Mammary epithelial cell (primary cell): ENCODE measurements around the gene RAB28.

Source experiments
- CTCF ChIP-seq, 2 donors: IDR thresholded peaks in 1 of 2; conservative IDR thresholded peaks in 1 of 2; 2 replicates each; pipeline ENCODE4 v1.5.1; 2011 to 2012; ENCODE audit warnings: inconsistent platforms in 2 of 2, low read length in 2 of 2, mild to moderate bottlenecking in 2 of 2, control low read depth in 1 of 2, low read depth in 1 of 2; ENCODE audit not compliant: insufficient read depth in 1 of 2; ENCODE audit errors: extremely low read depth in 1 of 2
- EZH2 ChIP-seq: IDR thresholded peaks from 2 replicates; pipeline ENCODE4 v1.6.1; 2012; ENCODE audit warnings: low read length, inconsistent platforms, borderline replicate concordance

GRCh38 chr4:13495753-13496152 lies 11.6 kb upstream of the RAB28 start:
- TF ChIP-seq CTCF (conservative IDR thresholded peaks at IDR 0.05 in 1 of 2, IDR thresholded peaks at IDR 0.05 in 1 of 2; ENCODE audit: extremely low read depth in 1 of 2, insufficient read depth in 1 of 2, low read depth in 1 of 2, low read length in 2 of 2) (no peak), EZH2 (no peak)
